ENCODE results near the gene PUDP.
A peak's percentile ranks its signal among the peaks of the same experiment; 100 is the strongest.

Gene PUDP

DNA sequence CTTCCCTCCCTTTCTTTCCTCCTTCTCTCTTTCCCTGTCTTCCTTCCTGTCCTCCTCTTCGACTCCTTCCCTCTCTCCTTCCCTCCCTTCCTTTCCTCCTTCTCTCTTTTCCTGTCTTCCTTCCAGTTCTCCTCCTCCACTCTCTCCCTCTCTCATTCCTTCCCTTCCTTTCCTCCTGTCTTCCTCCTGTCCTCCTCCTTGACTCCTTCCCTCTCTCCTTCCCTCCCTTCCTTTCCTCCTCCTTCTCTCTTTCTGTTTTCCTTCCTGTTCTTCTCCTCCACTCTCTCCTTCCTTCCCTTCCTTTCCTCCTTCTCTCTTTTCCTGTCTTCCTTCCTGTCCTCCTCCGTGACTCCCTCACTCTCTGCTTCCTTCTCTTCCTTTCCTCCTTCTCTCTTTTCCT is 5.3 kb upstream of the PUDP start:
- DNase-seq = no peak
- in situ Hi-C loops (cut with HindIII; ENCODE audit: low pct_ligation_motif_present, low pct_unique_long_range_greater_than_20kb, low sequenced_read_pairs) = no loop called here

DNA sequence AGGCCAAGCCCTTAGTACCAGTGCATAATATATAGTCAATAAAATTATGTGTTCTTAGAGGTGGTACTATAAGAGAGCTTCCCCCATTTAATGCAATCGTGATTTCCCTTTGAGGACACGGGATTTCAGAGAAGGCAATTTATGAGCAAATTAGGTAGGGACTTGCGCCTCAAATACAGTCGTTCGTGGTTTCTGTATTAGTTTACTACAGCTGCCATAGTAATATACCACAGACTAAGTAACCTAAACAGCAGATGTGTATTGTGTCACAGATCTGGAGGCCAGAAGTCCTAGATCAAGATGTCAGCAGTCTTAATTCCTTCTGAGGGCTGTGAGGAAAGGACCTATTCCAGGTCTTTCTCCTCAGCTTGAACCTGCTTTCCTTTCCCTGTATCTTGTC is 1.5 kb upstream of the PUDP start:
- no peak for DNase-seq
- in situ Hi-C loops (cut with HindIII; ENCODE audit: low pct_ligation_motif_present, low pct_unique_long_range_greater_than_20kb, low sequenced_read_pairs) = no loop called here

DNA sequence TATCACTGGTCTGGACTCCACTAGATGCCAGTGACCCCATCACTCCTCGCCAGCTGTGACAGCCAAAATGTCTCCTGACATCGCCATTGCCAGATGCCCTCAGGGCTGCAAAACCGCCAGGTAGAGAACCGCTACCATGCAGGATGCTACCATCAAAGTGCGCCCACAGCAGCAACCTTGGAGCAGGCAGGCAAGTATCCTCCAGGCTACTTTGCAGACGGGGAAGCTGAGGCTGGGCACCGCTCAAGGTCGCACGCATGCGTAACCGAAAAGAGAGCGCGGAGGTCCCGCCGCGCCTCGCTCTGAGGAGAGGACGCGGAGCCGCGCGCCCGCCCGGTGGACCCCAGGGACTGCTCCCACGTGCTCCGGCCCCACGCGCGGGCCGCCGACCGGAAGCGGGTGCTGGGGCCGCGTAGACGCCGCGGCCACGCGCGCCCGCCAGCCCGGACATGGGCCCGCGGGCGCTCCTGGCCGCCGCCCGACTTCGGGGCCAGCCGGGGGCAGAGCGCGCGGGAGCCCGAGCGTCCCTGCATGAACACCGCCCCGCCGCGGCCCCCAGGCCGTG is 458 bp downstream of the PUDP start, which contains the start of gene STS:
STS (plus strand) TSS at position 300 of the 565 bp plus-strand sequence. CDS start 105,488 bp downstream, outside the sequence.
- DNase-seq = peak; percentile 13
- in situ Hi-C loops (cut with HindIII; ENCODE audit: low pct_ligation_motif_present, low pct_unique_long_range_greater_than_20kb, low sequenced_read_pairs) = no loop called here

DNA sequence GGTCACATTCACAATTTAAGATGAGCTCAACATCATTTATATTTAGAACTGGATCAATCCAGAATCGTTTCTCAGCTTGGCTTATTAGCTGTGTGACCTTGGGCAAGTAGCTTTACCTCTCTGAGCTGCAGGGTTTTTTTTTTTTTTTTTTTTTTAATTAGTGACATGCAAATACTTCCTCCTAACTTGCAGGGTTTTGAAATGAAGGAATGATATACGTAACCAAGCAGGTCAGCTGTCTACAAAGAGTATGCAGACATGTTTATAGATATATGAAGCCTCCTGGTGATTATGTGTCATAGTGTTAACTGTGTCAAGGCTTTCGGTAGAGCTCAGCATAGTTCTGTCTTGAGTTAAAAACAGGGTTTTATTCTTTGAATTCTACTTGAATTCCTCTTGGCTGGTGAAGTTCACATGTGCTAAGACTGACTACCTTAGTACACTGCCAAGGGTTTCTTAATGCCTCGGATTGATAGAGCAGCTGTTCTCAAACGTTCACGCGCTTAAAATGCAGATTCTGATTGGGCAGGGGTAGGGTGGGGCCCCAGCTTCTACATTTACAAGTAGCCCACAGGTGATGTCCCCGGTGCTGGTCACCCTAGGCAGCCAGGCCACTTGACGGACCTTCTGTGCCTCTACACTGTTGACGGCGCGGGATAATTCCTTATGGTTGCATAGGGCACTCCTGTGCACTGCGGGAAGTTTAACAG is 1.1 kb downstream of the PUDP start:
- in situ Hi-C loops (cut with HindIII; ENCODE audit: low pct_ligation_motif_present, low pct_unique_long_range_greater_than_20kb, low sequenced_read_pairs) = no loop called here
- DNase-seq = no peak

DNA sequence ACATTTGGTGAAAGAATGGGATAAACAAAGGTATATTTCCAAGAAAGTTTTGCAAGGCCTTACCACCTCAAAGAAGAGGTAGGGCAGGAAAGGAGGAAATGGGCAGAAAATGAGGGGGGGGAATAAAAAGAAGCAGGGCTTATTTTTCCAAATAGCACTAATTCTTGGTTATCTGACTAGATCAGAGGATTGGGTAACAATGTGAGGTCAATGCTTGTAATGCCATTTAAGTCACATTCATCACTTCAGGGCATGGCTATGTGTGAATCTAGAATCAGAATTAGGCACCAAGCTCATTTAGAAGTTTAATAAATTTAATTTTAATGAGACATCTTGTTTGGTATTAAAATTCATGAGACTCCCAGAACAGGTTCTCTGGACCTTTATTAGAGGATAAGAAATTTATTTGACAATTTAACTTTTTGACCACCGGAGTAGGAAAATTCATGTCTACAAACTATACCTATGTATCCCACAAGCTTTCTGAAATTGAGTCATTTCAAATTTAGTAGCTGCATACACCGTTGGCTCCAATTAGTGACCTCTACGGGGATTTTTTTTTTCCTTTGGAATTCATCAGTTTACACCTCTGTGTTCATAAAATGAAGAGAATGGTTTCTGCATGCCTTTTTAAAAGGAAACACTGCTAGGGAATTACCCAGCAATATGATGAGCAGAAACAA is 1.8 kb downstream of the PUDP start:
- DNase-seq = no peak
- in situ Hi-C loops (cut with HindIII; ENCODE audit: low pct_ligation_motif_present, low pct_unique_long_range_greater_than_20kb, low sequenced_read_pairs) = no loop called here

DNA sequence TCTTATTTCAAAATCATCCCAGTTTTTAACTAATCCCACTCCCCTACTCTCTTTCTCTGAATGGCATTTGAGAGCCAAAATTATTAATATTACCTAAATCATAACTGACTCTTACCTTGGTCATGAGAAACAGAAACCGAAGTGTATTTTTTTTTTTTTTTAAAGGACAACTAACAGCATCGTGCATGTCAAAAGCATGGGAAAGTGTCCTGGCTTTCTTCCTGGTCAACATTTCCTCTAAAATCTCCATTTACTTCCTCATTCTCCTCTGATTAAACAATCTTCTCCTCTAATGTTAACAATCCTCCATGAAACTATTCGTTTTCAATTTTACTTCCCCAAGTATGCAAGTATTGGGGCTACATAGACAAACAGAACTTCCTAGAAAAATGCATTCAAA is 2.5 kb downstream of the PUDP start:
- in situ Hi-C loops (cut with HindIII; ENCODE audit: low pct_ligation_motif_present, low pct_unique_long_range_greater_than_20kb, low sequenced_read_pairs) = no loop called here
- DNase-seq = no peak

DNA sequence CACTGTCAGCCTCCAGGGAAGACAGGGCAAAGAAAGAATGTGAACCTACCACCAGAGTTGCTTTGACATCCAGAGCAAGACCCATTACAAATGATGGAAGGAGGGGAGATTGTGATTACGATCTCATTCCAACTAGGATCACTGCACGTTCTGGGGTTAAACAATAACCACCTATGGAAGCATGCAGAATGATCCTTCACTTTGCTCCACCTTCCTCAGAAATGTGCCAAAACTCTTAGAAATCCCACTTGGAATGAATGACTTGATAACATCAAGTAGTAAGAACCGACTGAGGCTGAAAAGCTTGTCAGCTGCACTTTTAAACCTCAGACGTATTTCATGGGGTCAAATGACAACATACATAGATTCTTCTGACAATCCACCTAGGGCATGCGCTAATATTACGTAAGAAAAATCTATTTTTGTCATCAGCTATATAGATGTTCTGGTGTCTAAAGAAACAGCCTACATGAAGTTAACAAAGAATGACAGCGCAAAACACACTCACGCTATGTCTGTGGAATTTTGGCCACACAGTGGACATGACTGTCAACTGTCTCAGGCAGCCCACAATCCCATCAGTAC is 3.9 kb downstream of the PUDP start:
- in situ Hi-C loops (cut with HindIII; ENCODE audit: low pct_ligation_motif_present, low pct_unique_long_range_greater_than_20kb, low sequenced_read_pairs) = no loop called here

DNA sequence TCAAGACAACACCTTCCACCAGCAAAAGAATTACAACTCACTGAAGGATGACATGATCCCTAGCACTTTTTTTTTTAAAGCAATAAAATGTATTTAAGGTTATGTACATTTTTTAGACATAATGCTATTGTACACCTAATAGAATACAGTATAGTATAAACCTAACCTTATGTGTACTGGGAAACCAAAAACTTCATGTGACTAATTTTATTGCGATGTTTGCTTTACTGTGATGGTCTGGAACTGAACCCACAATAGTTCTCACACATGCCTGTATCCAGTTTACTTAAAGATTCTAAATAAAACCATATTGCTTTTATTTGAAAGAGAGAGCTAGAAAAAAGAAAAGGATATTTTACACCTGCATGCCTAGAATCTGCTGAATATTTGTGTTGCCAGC is 4.9 kb downstream of the PUDP start:
- in situ Hi-C loops (cut with HindIII; ENCODE audit: low pct_ligation_motif_present, low pct_unique_long_range_greater_than_20kb, low sequenced_read_pairs) = no loop called here
- no peak for DNase-seq

More for the DNA sequence above, 3.9 kb downstream of the PUDP start:
- peak; percentile 20 for DNase-seq

DNA sequence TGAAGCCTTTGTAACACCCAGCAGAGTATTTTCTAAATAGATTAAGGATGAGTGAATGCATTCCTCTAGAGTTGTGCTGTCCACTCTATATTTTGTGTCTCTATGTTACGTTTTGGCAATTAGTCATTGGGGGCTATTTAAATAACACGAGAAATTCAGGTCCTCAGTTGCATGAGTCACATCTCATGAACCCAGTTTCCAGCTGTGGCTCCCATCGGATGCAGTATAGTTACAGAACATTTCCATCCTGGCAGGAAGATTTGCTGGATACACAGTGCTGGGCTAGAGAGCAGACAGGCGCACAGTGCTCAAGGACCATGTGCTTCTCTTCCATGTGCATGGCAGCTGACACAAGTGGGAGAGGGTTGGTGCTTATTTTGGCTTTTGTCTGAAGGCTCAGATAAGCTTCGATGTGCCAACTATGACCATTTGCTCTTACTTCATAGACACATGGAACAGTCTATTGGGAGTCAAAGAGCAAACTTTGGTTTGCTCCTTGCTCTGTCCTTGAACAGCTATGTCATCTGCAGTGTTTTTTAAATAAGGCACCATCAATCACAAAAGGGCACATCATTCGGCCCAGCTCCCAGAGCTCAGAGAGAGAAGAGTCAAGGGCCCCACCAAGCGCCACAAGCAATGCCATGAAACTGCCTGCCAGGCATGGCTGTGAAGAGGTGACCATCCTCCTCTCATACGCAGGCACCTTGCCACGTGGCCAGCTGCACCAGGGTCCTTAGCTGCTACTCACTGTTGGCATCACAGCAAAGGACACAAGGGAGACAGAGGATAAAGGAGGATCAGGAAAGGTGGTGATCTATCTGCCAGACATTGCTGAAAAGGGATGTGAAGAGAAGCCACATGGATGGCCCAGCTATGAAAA is 8.5 kb downstream of the PUDP start:
- in situ Hi-C loops (cut with HindIII; ENCODE audit: low pct_ligation_motif_present, low pct_unique_long_range_greater_than_20kb, low sequenced_read_pairs) = no loop called here
- DNase-seq = no peak

DNA sequence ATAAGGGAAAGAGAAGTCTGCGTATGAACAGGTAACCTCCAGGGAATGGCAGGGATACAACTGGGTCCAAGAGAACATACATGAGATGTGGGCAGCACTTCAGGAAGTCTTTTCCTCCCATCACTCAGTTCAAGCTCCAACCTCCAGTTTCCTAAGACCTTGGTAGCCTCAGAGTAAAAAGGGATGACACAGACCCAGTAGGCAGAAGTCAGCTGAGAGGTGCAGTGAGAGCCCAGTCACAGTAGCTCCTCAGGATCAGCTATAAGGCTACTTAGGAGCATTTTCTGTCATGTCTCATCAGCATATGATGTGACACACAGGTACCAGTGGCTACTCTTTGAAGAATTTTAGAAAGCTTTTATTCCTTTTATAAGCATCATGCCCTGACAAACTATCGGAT is 13.0 kb downstream of the PUDP start:
- in situ Hi-C loops (cut with HindIII; ENCODE audit: low pct_ligation_motif_present, low pct_unique_long_range_greater_than_20kb, low sequenced_read_pairs) = no loop called here
- DNase-seq = no peak

DNA sequence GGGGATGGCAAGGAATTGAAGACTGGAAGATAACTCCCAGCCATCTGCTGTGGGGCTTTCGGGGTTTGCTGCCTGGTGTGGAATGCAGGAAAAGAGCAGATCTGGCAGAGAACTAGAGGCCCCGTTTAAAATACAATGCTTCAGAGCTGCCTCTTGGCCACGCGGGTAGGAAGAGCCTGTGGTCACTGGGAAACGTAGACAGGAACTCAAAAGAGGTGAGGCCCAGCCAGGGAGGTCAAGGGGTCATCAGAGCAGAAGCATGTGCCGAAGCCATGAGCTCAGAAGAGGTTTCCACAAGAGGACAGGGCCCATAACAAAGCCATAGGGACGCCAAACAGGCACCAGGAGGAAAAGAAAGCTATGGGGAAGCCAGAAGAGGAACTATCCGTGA is 14.9 kb downstream of the PUDP start:
- DNase-seq = no peak
- in situ Hi-C loops (cut with HindIII; ENCODE audit: low pct_ligation_motif_present, low pct_unique_long_range_greater_than_20kb, low sequenced_read_pairs) = no loop called here

DNA sequence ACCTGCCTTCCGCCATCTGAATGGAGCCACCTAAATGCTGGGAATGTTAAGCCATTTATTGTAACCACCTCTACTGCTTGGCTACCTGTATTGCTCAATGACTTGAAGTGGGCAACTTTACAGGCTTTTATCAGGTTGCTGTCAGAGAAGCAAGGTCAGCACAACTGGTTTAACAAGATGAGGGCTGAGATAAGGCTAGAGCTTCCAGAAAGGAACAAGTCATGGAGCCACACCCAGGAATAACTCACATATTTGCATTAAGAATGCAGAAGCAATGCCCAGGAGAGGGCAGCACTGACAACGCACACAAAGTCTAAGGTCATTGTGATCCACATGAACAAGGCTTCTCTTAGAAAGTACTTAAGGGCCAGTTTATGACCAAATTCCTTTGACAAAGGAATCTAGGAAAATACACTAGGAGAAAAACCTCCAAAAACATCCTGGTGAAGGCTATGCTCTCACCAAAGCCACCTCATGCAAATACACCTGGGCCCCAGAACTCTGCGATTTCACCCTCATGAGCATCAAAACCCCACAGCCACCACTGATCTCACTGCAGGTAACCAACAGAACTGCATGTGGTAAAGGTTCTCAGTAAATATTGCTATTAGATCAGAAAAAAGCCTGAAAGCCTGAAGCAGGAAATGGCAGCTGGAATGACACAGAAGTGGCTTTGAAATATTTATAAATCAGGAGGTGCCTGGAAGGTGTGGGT is 15.5 kb downstream of the PUDP start:
- in situ Hi-C loops (cut with HindIII; ENCODE audit: low pct_ligation_motif_present, low pct_unique_long_range_greater_than_20kb, low sequenced_read_pairs) = no loop called here
- DNase-seq = peak; percentile 58

DNA sequence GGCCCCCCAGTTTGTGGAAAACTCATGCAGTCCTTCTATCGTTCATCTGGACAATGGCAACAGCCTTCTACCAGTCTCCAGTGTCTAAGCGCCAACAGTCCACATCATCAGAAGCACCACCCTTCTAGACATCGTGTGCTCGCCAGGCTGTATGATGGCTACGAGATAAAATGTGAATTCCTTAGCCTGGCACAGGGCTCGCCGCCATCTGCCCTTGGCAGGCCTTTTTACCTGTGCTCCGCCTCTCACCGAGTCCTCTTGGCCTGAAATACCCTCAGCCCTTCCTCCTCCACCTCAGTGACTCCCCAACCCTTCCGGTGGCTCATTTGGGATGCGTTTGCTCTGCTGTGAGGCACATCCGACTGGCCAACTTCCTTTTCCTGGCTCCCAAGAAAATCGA is 16.3 kb downstream of the PUDP start:
- no peak for DNase-seq
- in situ Hi-C loops (cut with HindIII; ENCODE audit: low pct_ligation_motif_present, low pct_unique_long_range_greater_than_20kb, low sequenced_read_pairs) = no loop called here

DNA sequence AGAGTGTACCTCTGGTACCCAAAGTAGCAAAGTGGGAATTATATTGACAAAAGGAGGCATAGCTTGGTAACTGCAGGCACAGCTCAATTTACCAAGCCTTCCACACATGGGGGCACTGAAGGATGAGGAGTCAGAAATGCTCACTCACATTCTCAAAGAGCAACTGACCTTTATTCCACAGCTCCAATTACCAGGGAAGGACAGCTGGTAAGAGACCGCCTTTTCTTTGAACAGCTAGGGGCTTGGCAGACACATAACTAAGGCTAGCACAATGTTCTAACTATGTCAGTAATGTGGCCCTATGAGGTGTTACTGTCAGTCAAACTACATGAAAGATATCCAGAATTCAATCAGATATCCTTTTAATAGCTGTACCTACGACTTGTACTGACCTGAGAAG is 20.9 kb downstream of the PUDP start:
- in situ Hi-C loops (cut with HindIII; ENCODE audit: low pct_ligation_motif_present, low pct_unique_long_range_greater_than_20kb, low sequenced_read_pairs) = no loop called here
- DNase-seq = no peak

DNA sequence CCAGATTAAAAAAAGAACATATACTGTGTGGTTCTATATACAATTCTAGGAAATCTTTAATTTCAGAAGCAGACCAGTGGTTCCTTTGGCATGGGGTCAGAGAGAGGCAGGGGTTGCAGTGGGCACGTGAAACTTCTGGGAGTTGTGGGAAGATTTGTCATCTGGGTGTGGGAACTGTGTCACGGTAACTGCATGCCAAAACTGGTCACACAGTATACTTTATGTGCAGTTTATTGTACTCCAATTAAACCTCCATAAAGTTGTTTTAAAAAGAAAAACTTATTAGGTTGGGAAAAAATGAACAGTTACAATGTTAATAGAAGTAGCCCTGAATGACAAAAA is 27.1 kb downstream of the PUDP start:
- in situ Hi-C loops (cut with HindIII; ENCODE audit: low pct_ligation_motif_present, low pct_unique_long_range_greater_than_20kb, low sequenced_read_pairs) = no loop called here
- DNase-seq = no peak

DNA sequence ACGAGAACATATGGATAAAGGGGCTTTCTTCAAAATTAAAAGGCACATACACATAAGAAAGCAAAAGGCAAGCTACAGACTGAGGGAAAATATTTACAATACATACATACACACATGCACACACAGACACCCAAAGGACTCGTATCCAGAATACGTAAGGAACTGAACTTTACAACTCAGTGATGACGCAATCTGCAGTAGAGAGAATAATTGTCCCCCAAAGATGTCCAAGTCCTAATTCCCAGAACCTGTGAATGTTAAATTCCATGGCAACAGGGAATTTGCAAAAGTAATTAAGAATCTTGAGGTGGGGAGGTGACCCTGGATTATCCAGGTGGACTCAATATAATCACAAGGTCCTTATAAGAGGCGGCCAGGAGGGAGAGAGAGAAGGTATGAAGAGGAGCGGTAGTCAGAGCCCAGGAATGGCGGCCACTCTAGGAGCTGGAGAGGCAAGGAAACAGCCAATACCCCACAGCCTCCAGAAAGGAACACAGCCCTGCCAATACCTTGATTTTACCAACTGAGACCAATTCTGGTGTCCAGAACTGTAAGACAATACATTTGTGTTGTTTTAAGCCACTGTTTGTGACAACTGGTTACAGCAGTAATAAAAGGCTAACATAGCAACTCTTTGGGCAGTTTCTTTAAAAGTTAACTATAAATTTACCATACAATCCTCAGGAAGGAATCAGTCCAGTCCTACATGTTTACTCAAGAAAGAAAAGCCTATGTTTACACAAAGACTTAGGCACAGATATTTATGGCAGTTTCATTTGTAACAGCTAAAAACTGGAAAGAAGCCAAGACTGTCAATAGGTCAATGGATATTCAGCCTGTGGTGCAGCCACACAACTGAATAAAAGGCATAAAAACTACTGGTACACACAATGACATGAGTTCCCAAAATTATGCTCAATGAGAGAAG is 27.7 kb downstream of the PUDP start:
- DNase-seq = no peak
- in situ Hi-C loops (cut with HindIII; ENCODE audit: low pct_ligation_motif_present, low pct_unique_long_range_greater_than_20kb, low sequenced_read_pairs) = no loop called here

DNA sequence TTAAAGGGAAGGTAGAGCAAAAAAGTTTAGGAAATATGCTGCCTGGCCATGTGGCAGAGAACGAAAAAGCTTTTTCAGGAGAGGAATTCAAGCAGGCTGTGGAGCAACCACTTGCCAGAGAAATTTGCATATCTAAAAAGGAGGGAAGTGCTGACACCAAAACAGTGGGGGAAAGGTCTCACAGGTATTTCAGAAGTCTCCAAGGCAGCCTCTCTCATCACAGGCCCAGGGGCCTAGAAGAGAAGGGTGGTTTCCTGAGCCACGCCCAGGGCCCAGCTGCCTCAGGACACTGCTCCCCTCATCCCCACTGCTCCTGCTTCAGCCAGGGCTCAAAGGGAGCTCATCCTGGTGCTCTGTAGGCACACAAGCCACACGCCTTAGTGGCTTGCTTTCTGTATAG is 30.4 kb downstream of the PUDP start:
- DNase-seq = no peak
- in situ Hi-C loops (cut with HindIII; ENCODE audit: low pct_ligation_motif_present, low pct_unique_long_range_greater_than_20kb, low sequenced_read_pairs) = no loop called here

All from ACHN (cell line).